ENCODE data around the gene RBM26. TPM values are rescaled to one million over a fixed set of nuclear protein-coding genes. Genes with fewer than 3 reads are reported as not detected.

Gene RBM26
- total RNA-seq, 1 experiment from 2014 or later: 65.7 TPM

DNA sequence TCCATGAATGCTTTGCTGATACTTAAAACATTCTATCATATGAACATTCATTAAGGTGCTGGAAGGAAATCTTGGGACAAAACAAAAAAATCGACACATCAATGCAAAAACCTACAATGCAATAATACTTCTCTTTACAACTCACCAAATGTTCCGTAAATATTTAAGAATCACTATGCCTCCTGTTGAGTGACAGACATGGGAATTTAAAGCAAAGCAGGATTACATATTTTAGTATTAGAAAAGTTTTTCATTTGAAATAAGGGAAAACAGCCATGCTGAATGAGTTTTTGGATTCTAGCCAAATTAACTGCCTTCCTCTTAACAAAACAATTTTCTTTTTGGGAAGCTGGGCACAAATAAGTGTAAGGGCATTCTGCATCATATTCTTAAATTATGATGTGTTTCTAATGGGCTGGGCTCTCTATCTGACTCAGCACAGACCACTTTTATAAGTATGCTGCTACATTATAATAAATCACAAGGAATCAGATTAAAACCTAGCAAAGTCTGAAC lies 93.7 kb downstream of the RBM26 start:
- BruUV-seq (replicated peaks): no TSS peak
- Histone ChIP-seq H3K36me3 (ENCODE audit: insufficient read depth, low read length, poor library complexity, severe bottlenecking) (peaks cover 9% of the 10 kb centered on the region), H3K4me3 (ENCODE audit: low read depth, low read length, poor library complexity, severe bottlenecking) (no peak overlapping the region), H3K9me3 (ENCODE audit: low read depth, low read length, poor library complexity, severe bottlenecking) (no peaks in the 10 kb centered on the region), H3K27ac (ENCODE audit: low read depth, low read length, poor library complexity, severe bottlenecking) (no peak overlapping the region), H3K4me1 (ENCODE audit: insufficient read depth, low read length, poor library complexity, severe bottlenecking) (no peaks in the 10 kb centered on the region), H3K27me3 (replicated peaks; ENCODE audit: insufficient read depth, low read depth, low read length, poor library complexity) (no peaks in the 10 kb centered on the region)
- TF ChIP-seq EZH2 (IDR thresholded peaks at IDR 0.05; ENCODE audit: borderline replicate concordance, low read depth, low read length, poor library complexity, severe bottlenecking): no peak
- TF ChIP-seq, protein P1, sequence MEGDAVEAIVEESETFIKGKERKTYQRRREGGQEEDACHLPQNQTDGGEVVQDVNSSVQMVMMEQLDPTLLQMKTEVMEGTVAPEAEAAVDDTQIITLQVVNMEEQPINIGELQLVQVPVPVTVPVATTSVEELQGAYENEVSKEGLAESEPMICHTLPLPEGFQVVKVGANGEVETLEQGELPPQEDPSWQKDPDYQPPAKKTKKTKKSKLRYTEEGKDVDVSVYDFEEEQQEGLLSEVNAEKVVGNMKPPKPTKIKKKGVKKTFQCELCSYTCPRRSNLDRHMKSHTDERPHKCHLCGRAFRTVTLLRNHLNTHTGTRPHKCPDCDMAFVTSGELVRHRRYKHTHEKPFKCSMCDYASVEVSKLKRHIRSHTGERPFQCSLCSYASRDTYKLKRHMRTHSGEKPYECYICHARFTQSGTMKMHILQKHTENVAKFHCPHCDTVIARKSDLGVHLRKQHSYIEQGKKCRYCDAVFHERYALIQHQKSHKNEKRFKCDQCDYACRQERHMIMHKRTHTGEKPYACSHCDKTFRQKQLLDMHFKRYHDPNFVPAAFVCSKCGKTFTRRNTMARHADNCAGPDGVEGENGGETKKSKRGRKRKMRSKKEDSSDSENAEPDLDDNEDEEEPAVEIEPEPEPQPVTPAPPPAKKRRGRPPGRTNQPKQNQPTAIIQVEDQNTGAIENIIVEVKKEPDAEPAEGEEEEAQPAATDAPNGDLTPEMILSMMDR (conservative IDR thresholded peaks at IDR 0.05; ENCODE audit: low read depth, low read length): no peak
- intact Hi-C loops (cut with micrococcal nuclease; ENCODE audit: unreplicated experiment): no loop called here
- CTCF ChIA-PET: no interaction called here
- POLR2A ChIA-PET (ENCODE audit: low non-redundant PET): no interaction called here
- no peak for DNase-seq (ENCODE audit: low spot score)

GRCh38 chr13:79311386-79311785 lies 94.7 kb downstream of the RBM26 start:
- ChIA-PET POLR2A (ENCODE audit: low non-redundant PET) (no interaction called here), CTCF (no interaction called here)
- H3K27ac ChIP-seq (ENCODE audit: low read depth, low read length, poor library complexity, severe bottlenecking): no peak overlapping the region
- intact Hi-C loops (cut with micrococcal nuclease; ENCODE audit: unreplicated experiment): no loop called here
- no TSS peak for BruUV-seq (replicated peaks)
- H3K9me3 ChIP-seq (ENCODE audit: low read depth, low read length, poor library complexity, severe bottlenecking): no peaks in the 10 kb centered on the region
- no peak overlapping the region for H3K4me3 ChIP-seq (ENCODE audit: low read depth, low read length, poor library complexity, severe bottlenecking)
- TF ChIP-seq, protein P1 (conservative IDR thresholded peaks at IDR 0.05; ENCODE audit: low read depth, low read length): no peak
- TF ChIP-seq EZH2 (IDR thresholded peaks at IDR 0.05; ENCODE audit: borderline replicate concordance, low read depth, low read length, poor library complexity, severe bottlenecking): no peak
- DNase-seq (ENCODE audit: low spot score): no peak
- peaks cover 9% of the 10 kb centered on the region for H3K36me3 ChIP-seq (ENCODE audit: insufficient read depth, low read length, poor library complexity, severe bottlenecking)
- no peaks in the 10 kb centered on the region for H3K27me3 ChIP-seq (replicated peaks; ENCODE audit: insufficient read depth, low read depth, low read length, poor library complexity)
- no peaks in the 10 kb centered on the region for H3K4me1 ChIP-seq (ENCODE audit: insufficient read depth, low read length, poor library complexity, severe bottlenecking)

DNA sequence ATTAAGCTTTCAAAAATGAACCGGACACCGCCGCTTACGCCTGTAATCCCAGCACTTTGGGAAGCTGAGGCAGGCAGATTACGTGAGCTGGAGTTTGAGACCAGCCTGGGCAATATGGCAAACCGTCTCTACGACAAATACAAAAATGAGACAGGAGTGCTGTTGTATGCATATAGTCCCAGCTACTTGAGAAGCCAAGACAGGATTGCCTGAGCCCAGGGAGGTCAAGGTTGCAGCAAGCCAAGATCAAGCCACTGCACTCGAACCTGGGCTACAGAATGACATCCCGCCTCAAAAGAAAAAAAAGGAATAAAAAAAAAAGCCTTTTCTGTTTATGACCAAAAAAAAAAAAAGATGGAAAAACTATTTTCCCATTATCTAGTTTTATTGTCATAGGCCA lies 96.4 kb downstream of the RBM26 start:
- Histone ChIP-seq H3K4me3 (ENCODE audit: low read depth, low read length, poor library complexity, severe bottlenecking) (no peak overlapping the region), H3K27ac (ENCODE audit: low read depth, low read length, poor library complexity, severe bottlenecking) (no peak overlapping the region), H3K4me1 (ENCODE audit: insufficient read depth, low read length, poor library complexity, severe bottlenecking) (no peaks in the 10 kb centered on the region), H3K27me3 (replicated peaks; ENCODE audit: insufficient read depth, low read depth, low read length, poor library complexity) (no peaks in the 10 kb centered on the region), H3K36me3 (ENCODE audit: insufficient read depth, low read length, poor library complexity, severe bottlenecking) (peaks cover 8% of the 10 kb centered on the region), H3K9me3 (ENCODE audit: low read depth, low read length, poor library complexity, severe bottlenecking) (no peaks in the 10 kb centered on the region)
- no TSS peak for BruUV-seq (replicated peaks)
- no peak for DNase-seq (ENCODE audit: low spot score)
- intact Hi-C loops (cut with micrococcal nuclease; ENCODE audit: unreplicated experiment): no loop called here
- ChIA-PET CTCF (no interaction called here), POLR2A (ENCODE audit: low non-redundant PET) (no interaction called here)
- no peak for TF ChIP-seq EZH2 (IDR thresholded peaks at IDR 0.05; ENCODE audit: borderline replicate concordance, low read depth, low read length, poor library complexity, severe bottlenecking)
- TF ChIP-seq, protein P1 (conservative IDR thresholded peaks at IDR 0.05; ENCODE audit: low read depth, low read length): no peak
